Stimulated activated naive B cell treated with anti-CD40 and anti-IgM and Interleukin-4, amounts not matched to agents 10 μg/mL and 1 μg/mL and 100 μg/mL, for 72 hours (primary cell): ENCODE results near the gene TICAM2.

Source experiments
- ATAC-seq, 2 donors: fragments of 150-1000 bp; cut with Tn5 transposase; replicated peaks; 2 replicates each; pipeline ENCODE4 v1.10.0; 2021; ENCODE audit warnings: moderate library complexity in 1 of 2
- DNase-seq: peaks from one replicate; pipeline ENCODE4 v3.0.0; 2021
- H3K27ac Mint-ChIP-seq: one replicate; pipeline ENCODE4 v1.8.0; 2022; ENCODE audit warnings: mild to moderate bottlenecking, mixed read lengths
- H3K27me3 Mint-ChIP-seq, 2 donors: one replicate each; pipeline ENCODE4 v1.8.0; 2022; ENCODE audit warnings: mixed read lengths in 2 of 2
- H3K36me3 Mint-ChIP-seq, 2 donors: one replicate each; pipeline ENCODE4 v1.8.0; 2022; ENCODE audit warnings: mixed read lengths in 2 of 2, mild to moderate bottlenecking in 1 of 2
- H3K4me1 Mint-ChIP-seq, 2 donors: one replicate each; pipeline ENCODE4 v1.8.0; 2022; ENCODE audit warnings: mixed read lengths in 2 of 2, mild to moderate bottlenecking in 1 of 2
- H3K4me3 Mint-ChIP-seq, 2 donors: one replicate each; pipeline ENCODE4 v1.8.0; 2022; ENCODE audit warnings: mild to moderate bottlenecking in 2 of 2, mixed read lengths in 2 of 2, moderate library complexity in 1 of 2
- H3K9me3 Mint-ChIP-seq, 2 donors: one replicate each; pipeline ENCODE4 v1.8.0; 2022; ENCODE audit warnings: mixed read lengths in 2 of 2, mild to moderate bottlenecking in 1 of 2

The TICAM2 gene

DNA sequence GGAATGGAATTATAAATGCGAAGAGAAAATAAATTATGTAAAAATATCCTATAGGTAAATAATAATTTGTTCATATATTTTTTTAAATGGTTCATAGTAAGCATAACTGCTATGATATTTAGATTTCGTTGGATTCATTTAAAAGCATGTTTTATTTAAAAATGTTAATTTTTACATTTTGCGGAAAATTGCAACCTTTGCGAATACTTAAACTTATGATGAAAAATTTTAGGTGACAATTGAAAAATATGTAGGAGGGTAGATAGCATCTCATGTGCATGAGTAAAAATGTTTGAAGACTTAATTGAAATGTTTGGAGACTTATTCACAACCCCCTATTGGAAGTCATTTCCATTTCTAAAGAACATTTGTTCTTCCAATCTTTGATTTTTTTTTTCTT, 53.6 kb downstream of the TICAM2 start:
- peaks cover 3% of the 10 kb centered on the region in 2 donors for H3K9me3 Mint-ChIP-seq
- H3K4me3 Mint-ChIP-seq: no peak overlapping the region
- DNase-seq (no peak), ATAC-seq (no peak)
- H3K4me1 Mint-ChIP-seq: peaks cover 6 to 10% of the 10 kb centered on the region in 2 donors
- H3K36me3 Mint-ChIP-seq: peaks cover 5 to 10% of the 10 kb centered on the region in 2 donors
- H3K27ac Mint-ChIP-seq: no peak overlapping the region
- peaks cover 13 to 20% of the 10 kb centered on the region in 2 donors for H3K27me3 Mint-ChIP-seq

DNA sequence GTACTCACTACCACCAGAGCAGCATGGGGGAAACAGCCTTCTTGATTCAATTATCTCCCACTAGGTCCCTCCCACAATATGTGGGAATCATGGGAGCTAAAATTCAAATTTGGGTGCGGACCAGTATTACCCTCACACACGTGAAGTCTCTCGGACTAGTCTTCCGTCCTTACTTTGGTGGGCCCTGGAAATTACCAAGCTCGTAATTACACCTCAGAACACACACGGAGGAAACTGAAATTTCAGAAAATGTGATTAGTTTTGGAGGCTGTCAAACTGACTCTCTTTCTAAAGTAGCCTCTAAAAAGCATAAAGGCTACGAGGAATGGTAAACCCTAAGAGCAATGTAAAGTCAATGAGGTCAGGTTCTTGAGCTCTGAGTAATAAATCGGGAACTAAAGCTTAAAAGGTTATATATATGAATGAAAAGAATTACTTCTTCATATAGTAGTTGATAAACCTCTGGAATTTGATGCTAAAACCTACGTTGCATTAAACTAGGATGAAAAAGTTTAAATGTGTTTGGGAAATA, 56.9 kb downstream of the TICAM2 start:
- DNase-seq (no peak), ATAC-seq (no peak)
- H3K4me1 Mint-ChIP-seq: peaks cover 17 to 36% of the 10 kb centered on the region in 2 donors
- H3K27me3 Mint-ChIP-seq: peaks cover 0 to 3% of the 10 kb centered on the region in 2 donors
- H3K36me3 Mint-ChIP-seq: peaks cover 9 to 36% of the 10 kb centered on the region in 2 donors
- peak overlapping the region in 1 of 2 donors; percentile 97 for H3K4me3 Mint-ChIP-seq
- H3K9me3 Mint-ChIP-seq: peaks cover 0 to 3% of the 10 kb centered on the region in 2 donors
- peak overlapping the region; percentile 99 for H3K27ac Mint-ChIP-seq

GRCh38 chr5:115544436-115545350, 57.6 kb downstream of the TICAM2 start, which contains the start of gene FEM1C:
TSS of gene FEM1C (minus strand) at chr5:115544775. CDS start at chr5:115543493, 1,282 bp downstream.
- DNase-seq: peak; percentile 95
- peaks cover 22 to 44% of the 10 kb centered on the region in 2 donors for H3K4me1 Mint-ChIP-seq
- peak within 1 kb of the TSS; percentile 94 to 97 for H3K4me3 Mint-ChIP-seq
- ATAC-seq: peak; percentile 97 to 98
- H3K9me3 Mint-ChIP-seq: peaks cover 0 to 3% of the 10 kb centered on the region in 2 donors
- no peaks in the 10 kb centered on the region for H3K27me3 Mint-ChIP-seq
- H3K27ac Mint-ChIP-seq: peak within 1 kb of the TSS; percentile 99
- peaks cover 15 to 43% of the 10 kb centered on the region in 2 donors for H3K36me3 Mint-ChIP-seq

DNA sequence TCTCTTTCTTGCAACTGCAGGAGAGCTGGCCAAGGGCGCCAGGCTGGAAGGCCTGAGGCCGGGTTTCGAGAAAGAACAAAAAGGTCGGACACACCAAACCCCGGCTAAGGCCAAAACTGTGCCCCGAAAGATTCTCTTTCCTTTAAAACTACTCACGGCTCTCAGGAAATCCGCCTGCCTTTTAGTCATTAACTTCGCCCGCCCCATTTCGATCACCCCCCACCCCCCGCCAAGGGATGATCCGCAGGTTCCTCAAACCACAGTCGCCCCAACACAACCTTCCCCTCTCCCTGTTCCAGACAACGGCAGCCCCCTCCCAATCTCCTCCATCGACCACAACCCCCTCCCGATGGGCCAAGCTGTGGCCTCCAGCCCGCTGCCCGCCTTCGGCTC, 58.2 kb downstream of the TICAM2 start:
- Mint-ChIP-seq H3K27ac (peak overlapping the region; percentile 99), H3K36me3 (peaks cover 17 to 49% of the 10 kb centered on the region in 2 donors), H3K4me1 (peaks cover 21 to 47% of the 10 kb centered on the region in 2 donors), H3K9me3 (peaks cover 0 to 3% of the 10 kb centered on the region in 2 donors), H3K4me3 (peak overlapping the region; percentile 94 to 97), H3K27me3 (no peaks in the 10 kb centered on the region)
- DNase-seq: no peak
- ATAC-seq: peak; percentile 26 to 30

DNA sequence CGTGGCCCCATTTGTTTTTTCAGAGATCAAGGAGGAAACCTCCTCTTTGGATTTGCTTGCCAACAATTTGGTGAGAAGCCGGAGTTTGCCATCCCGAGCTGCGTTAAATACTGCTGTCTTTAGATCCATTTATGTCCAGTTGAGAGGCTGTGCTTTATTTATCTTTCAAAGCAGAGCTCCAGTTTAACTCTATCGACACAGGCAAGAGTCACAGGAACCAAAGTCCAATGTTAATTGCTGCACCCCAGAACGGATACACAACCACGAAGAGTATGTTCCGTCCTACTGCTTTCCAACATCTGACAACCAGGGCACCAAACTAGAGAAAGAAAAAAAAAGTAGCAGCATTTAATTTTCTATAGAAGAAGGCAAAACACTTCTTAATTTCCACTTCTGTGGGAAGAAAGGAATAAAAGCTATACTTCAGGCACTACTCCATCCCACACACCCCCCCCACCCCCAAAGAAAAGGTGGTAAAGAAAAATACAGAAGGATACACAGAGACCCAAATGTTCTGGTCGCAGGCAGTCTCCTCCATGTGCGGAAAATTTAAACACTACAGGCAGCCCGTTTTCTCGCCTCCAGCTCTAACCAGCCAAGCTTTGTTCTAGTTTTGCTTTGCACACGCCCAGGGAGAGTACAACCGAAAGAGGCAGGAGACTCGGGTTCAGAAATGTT, 58.8 kb downstream of the TICAM2 start:
- Mint-ChIP-seq H3K4me1 (peaks cover 24 to 50% of the 10 kb centered on the region in 2 donors), H3K36me3 (peaks cover 23 to 54% of the 10 kb centered on the region in 2 donors), H3K27me3 (no peaks in the 10 kb centered on the region), H3K27ac (peak overlapping the region; percentile 99), H3K4me3 (peak overlapping the region; percentile 94 to 97), H3K9me3 (peaks cover 0 to 3% of the 10 kb centered on the region in 2 donors)
- ATAC-seq: peak; percentile 29 to 38
- peak; percentile 32 for DNase-seq

- Mint-ChIP-seq H3K27me3 (no peaks in the 10 kb centered on the region), H3K4me1 (peaks cover 27 to 57% of the 10 kb centered on the region in 2 donors), H3K9me3 (peaks cover 0 to 3% of the 10 kb centered on the region in 2 donors), H3K4me3 (peak overlapping the region; percentile 94 to 97), H3K27ac (no peak overlapping the region), H3K36me3 (peaks cover 28 to 60% of the 10 kb centered on the region in 2 donors)
- ATAC-seq (no peak), DNase-seq (no peak)
Observed at GRCh38 chr5:115542651-115543364, 59.5 kb downstream of the TICAM2 start.

GRCh38 chr5:115542086-115542485, 60.2 kb downstream of the TICAM2 start:
- Mint-ChIP-seq H3K4me1 (peaks cover 30 to 64% of the 10 kb centered on the region in 2 donors), H3K27ac (no peak overlapping the region), H3K36me3 (peaks cover 31 to 64% of the 10 kb centered on the region in 2 donors), H3K4me3 (peak overlapping the region; percentile 94 to 97), H3K27me3 (no peaks in the 10 kb centered on the region), H3K9me3 (peaks cover 0 to 3% of the 10 kb centered on the region in 2 donors)
- ATAC-seq (no peak), DNase-seq (no peak)

- ATAC-seq (no peak), DNase-seq (no peak)
- Mint-ChIP-seq H3K9me3 (peaks cover 0 to 3% of the 10 kb centered on the region in 2 donors), H3K4me1 (peaks cover 32 to 69% of the 10 kb centered on the region in 2 donors), H3K4me3 (peak overlapping the region; percentile 60 to 97), H3K27ac (no peak overlapping the region), H3K36me3 (peaks cover 35 to 69% of the 10 kb centered on the region in 2 donors), H3K27me3 (no peaks in the 10 kb centered on the region)
Observed at GRCh38 chr5:115541611-115542010, 60.7 kb downstream of the TICAM2 start.

DNA sequence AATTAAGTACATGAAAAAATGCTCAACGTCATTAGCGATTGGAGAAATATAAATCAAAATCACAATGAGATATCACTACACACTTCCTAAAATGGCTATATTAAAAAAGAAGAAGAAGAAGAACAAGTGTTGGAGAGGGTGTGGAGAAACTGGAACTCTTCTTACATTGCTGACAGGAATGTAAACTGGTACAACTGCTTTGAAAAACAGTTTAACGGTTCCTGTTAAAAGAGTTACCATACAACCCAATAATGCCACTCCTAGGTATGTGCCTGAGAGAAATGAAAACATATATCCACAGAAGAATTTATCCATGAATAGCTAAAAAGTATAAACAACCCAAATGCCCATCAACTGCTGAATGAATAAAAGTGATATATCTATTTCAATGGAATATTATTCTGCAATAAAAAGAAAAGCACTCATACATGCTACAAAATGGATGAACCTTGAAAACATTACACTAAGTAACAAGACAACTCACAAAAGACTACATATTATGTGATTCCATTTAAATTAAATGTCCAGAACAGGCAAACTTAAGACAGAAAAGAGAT, 66.7 kb downstream of the TICAM2 start:
- peaks cover 31 to 71% of the 10 kb centered on the region in 2 donors for H3K4me1 Mint-ChIP-seq
- H3K36me3 Mint-ChIP-seq: peaks cover 47 to 64% of the 10 kb centered on the region in 2 donors
- DNase-seq (no peak), ATAC-seq (no peak)
- peaks cover 0 to 3% of the 10 kb centered on the region in 2 donors for H3K9me3 Mint-ChIP-seq
- H3K27ac Mint-ChIP-seq: peak overlapping the region; percentile 14
- no peaks in the 10 kb centered on the region for H3K27me3 Mint-ChIP-seq
- no peak overlapping the region for H3K4me3 Mint-ChIP-seq

GRCh38 chr5:115532517-115532916, 69.8 kb downstream of the TICAM2 start:
- Mint-ChIP-seq H3K27me3 (no peaks in the 10 kb centered on the region), H3K4me1 (peaks cover 20 to 50% of the 10 kb centered on the region in 2 donors), H3K36me3 (peaks cover 31 to 47% of the 10 kb centered on the region in 2 donors), H3K27ac (no peak overlapping the region), H3K4me3 (no peak overlapping the region), H3K9me3 (peaks cover 0 to 3% of the 10 kb centered on the region in 2 donors)
- ATAC-seq: no peak
- no peak for DNase-seq

GRCh38 chr5:115531787-115532367, 70.4 kb downstream of the TICAM2 start:
- no peaks in the 10 kb centered on the region for H3K27me3 Mint-ChIP-seq
- DNase-seq: no peak
- no peak overlapping the region for H3K4me3 Mint-ChIP-seq
- peaks cover 17 to 44% of the 10 kb centered on the region in 2 donors for H3K4me1 Mint-ChIP-seq
- peaks cover 0 to 3% of the 10 kb centered on the region in 2 donors for H3K9me3 Mint-ChIP-seq
- ATAC-seq: no peak
- H3K36me3 Mint-ChIP-seq: peaks cover 26 to 43% of the 10 kb centered on the region in 2 donors
- no peak overlapping the region for H3K27ac Mint-ChIP-seq

- DNase-seq: no peak
- no peaks in the 10 kb centered on the region for H3K27me3 Mint-ChIP-seq
- no peak overlapping the region for H3K27ac Mint-ChIP-seq
- H3K36me3 Mint-ChIP-seq: peaks cover 22 to 43% of the 10 kb centered on the region in 2 donors
- H3K4me3 Mint-ChIP-seq: no peak overlapping the region
- ATAC-seq: no peak
- H3K4me1 Mint-ChIP-seq: peaks cover 19 to 44% of the 10 kb centered on the region in 2 donors
- H3K9me3 Mint-ChIP-seq: peaks cover 0 to 3% of the 10 kb centered on the region in 2 donors
Observed at GRCh38 chr5:115531380-115531779, 70.9 kb downstream of the TICAM2 start.

- Mint-ChIP-seq H3K9me3 (peaks cover 0 to 1% of the 10 kb centered on the region in 2 donors), H3K27me3 (no peaks in the 10 kb centered on the region), H3K4me1 (peaks cover 15 to 39% of the 10 kb centered on the region in 2 donors), H3K4me3 (no peak overlapping the region), H3K36me3 (peaks cover 14 to 35% of the 10 kb centered on the region in 2 donors), H3K27ac (no peak overlapping the region)
- no peak for DNase-seq
- ATAC-seq: no peak
Observed at GRCh38 chr5:115530426-115530825, 71.9 kb downstream of the TICAM2 start.
